ENCODE data around the gene FOXP1. TPM values are rescaled to one million over a fixed set of nuclear protein-coding genes. Genes with fewer than 3 reads are reported as not detected.

Gene FOXP1
- total RNA-seq, 1 experiment from 2014 or later: 58.4 TPM

DNA sequence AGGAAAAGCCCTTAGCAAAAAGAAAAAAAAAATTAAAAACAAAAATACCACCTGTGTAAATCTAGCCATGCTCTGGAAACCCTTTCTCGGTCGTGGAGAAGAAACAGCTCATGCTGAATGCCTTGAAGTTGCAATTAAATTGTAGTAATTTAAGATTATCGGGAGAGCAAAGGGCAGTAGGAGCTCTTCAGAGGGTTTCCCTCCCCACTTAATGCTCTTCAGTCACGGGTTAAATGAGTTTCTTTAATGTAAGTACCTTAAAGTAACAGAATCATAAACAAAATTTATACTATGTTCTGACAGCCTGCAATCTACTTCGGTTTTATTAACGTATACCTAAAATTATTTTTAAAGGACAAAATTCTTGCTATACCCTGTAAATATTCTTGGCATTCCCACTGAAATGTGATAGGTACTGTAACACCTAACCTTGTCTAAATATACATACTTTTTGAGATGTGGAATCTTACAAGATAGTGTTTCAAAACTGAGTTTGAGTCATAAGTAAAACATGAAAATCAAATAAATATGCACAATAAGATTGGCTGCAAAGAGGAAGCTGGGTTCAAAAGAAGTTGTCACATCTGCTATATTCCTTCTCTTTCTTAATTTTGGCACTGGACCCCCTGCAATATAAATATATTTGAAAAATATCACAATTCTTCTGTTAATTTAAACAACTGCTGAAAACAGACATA, 5.3 kb downstream of the FOXP1 start:
- intact Hi-C loops (cut with micrococcal nuclease; ENCODE audit: unreplicated experiment): no loop called here
- Histone ChIP-seq H3K4me1 (ENCODE audit: insufficient read depth, low read length, poor library complexity, severe bottlenecking) (peaks cover 6% of the 10 kb centered on the region), H3K27me3 (replicated peaks; ENCODE audit: insufficient read depth, low read depth, low read length, poor library complexity) (no peaks in the 10 kb centered on the region), H3K9me3 (ENCODE audit: low read depth, low read length, poor library complexity, severe bottlenecking) (no peaks in the 10 kb centered on the region), H3K27ac (ENCODE audit: low read depth, low read length, poor library complexity, severe bottlenecking) (no peak overlapping the region), H3K4me3 (ENCODE audit: low read depth, low read length, poor library complexity, severe bottlenecking) (no peak overlapping the region), H3K36me3 (ENCODE audit: insufficient read depth, low read length, poor library complexity, severe bottlenecking) (no peaks in the 10 kb centered on the region)
- DNase-seq (ENCODE audit: low spot score): no peak
- POLR2A ChIA-PET (ENCODE audit: low non-redundant PET): no interaction called here
- TF ChIP-seq EZH2 (IDR thresholded peaks at IDR 0.05; ENCODE audit: borderline replicate concordance, low read depth, low read length, poor library complexity, severe bottlenecking): no peak
- TF ChIP-seq, protein P1, sequence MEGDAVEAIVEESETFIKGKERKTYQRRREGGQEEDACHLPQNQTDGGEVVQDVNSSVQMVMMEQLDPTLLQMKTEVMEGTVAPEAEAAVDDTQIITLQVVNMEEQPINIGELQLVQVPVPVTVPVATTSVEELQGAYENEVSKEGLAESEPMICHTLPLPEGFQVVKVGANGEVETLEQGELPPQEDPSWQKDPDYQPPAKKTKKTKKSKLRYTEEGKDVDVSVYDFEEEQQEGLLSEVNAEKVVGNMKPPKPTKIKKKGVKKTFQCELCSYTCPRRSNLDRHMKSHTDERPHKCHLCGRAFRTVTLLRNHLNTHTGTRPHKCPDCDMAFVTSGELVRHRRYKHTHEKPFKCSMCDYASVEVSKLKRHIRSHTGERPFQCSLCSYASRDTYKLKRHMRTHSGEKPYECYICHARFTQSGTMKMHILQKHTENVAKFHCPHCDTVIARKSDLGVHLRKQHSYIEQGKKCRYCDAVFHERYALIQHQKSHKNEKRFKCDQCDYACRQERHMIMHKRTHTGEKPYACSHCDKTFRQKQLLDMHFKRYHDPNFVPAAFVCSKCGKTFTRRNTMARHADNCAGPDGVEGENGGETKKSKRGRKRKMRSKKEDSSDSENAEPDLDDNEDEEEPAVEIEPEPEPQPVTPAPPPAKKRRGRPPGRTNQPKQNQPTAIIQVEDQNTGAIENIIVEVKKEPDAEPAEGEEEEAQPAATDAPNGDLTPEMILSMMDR (conservative IDR thresholded peaks at IDR 0.05; ENCODE audit: low read depth, low read length): no peak
- no TSS peak for BruUV-seq (replicated peaks)
- CTCF ChIA-PET: no interaction called here

DNA sequence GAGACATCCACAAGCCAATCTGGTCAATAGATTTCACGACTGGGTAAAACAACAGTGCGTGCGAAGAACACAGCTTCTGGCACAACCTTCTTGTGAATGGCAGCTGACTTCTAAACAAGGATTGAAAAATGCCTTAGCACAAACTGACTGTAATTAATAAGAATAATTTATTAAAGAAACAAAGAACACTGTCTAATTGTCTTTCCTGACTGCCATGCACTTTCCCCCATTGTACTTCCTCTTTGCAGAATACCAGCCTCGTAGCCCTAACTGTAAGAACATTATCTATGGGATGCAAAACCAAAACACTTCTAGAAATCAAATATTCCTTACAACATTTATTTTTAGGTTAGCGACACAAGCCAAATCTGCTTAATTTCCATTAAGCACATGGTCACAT, 6.5 kb downstream of the FOXP1 start:
- no TSS peak for BruUV-seq (replicated peaks)
- H3K4me3 ChIP-seq (ENCODE audit: low read depth, low read length, poor library complexity, severe bottlenecking): no peak overlapping the region
- no peaks in the 10 kb centered on the region for H3K36me3 ChIP-seq (ENCODE audit: insufficient read depth, low read length, poor library complexity, severe bottlenecking)
- H3K27ac ChIP-seq (ENCODE audit: low read depth, low read length, poor library complexity, severe bottlenecking): no peak overlapping the region
- POLR2A ChIA-PET (ENCODE audit: low non-redundant PET): no interaction called here
- H3K9me3 ChIP-seq (ENCODE audit: low read depth, low read length, poor library complexity, severe bottlenecking): no peaks in the 10 kb centered on the region
- CTCF ChIA-PET: no interaction called here
- no peaks in the 10 kb centered on the region for H3K27me3 ChIP-seq (replicated peaks; ENCODE audit: insufficient read depth, low read depth, low read length, poor library complexity)
- H3K4me1 ChIP-seq (ENCODE audit: insufficient read depth, low read length, poor library complexity, severe bottlenecking): peaks cover 6% of the 10 kb centered on the region
- no peak for DNase-seq (ENCODE audit: low spot score)
- no peak for TF ChIP-seq EZH2 (IDR thresholded peaks at IDR 0.05; ENCODE audit: borderline replicate concordance, low read depth, low read length, poor library complexity, severe bottlenecking)
- TF ChIP-seq, protein P1 (conservative IDR thresholded peaks at IDR 0.05; ENCODE audit: low read depth, low read length): no peak
- intact Hi-C loops (cut with micrococcal nuclease; ENCODE audit: unreplicated experiment): no loop called here

DNA sequence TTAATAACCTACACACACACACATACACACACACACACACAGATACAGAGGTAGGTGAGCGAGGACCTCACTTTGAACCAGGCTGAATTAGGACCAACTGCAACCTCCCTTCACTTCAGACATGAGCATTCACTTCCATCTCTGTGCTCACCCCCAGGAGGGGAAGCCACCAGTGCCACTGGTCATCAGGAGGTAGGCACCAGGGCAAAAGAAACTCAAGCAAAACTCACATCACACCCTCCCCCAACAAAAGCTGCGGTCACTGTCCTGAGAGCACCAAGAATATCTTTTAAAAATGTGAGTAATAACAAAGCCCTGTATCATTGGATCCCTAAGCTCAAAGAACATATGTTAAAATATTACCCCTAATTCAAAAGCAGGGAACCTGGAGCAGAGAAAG, 8.1 kb downstream of the FOXP1 start:
- peaks cover 4% of the 10 kb centered on the region for H3K4me1 ChIP-seq (ENCODE audit: insufficient read depth, low read length, poor library complexity, severe bottlenecking)
- H3K27ac ChIP-seq (ENCODE audit: low read depth, low read length, poor library complexity, severe bottlenecking): no peak overlapping the region
- no peak for TF ChIP-seq EZH2 (IDR thresholded peaks at IDR 0.05; ENCODE audit: borderline replicate concordance, low read depth, low read length, poor library complexity, severe bottlenecking)
- TF ChIP-seq, protein P1 (conservative IDR thresholded peaks at IDR 0.05; ENCODE audit: low read depth, low read length): no peak
- ChIA-PET CTCF (no interaction called here), POLR2A (ENCODE audit: low non-redundant PET) (interaction anchor here (0.6 kb wide), 1 partner anchor 1986 kb away, joined by 4 read pairs; no protein-coding TSS in a partner anchor)
- H3K4me3 ChIP-seq (ENCODE audit: low read depth, low read length, poor library complexity, severe bottlenecking): no peak overlapping the region
- no TSS peak for BruUV-seq (replicated peaks)
- H3K27me3 ChIP-seq (replicated peaks; ENCODE audit: insufficient read depth, low read depth, low read length, poor library complexity): no peaks in the 10 kb centered on the region
- no peaks in the 10 kb centered on the region for H3K9me3 ChIP-seq (ENCODE audit: low read depth, low read length, poor library complexity, severe bottlenecking)
- DNase-seq (ENCODE audit: low spot score): no peak
- H3K36me3 ChIP-seq (ENCODE audit: insufficient read depth, low read length, poor library complexity, severe bottlenecking): no peaks in the 10 kb centered on the region
- intact Hi-C loops (cut with micrococcal nuclease; ENCODE audit: unreplicated experiment): no loop called here
